Hepatocyte (in vitro differentiated cells): ENCODE data around the gene MGLL. TPM values are rescaled to one million over a fixed set of nuclear protein-coding genes. Genes with fewer than 3 reads are reported as not detected.

Experiments
- DNase-seq: peaks from one replicate; pipeline ENCODE4 v3.0.0-alpha.2; 2016; ENCODE audit warnings: low spot score
- H2AFZ ChIP-seq: fragments of 200-600 bp; sonication (generic); 2 replicates; pipeline ENCODE4 v1.6.0; 2016; ENCODE audit warnings: antibody characterized with exemption, mild to moderate bottlenecking
- H3K27ac ChIP-seq: fragments of 200-600 bp; sonication (generic); 2 replicates; pipeline ENCODE4 v1.5.1; 2016; ENCODE audit warnings: mild to moderate bottlenecking
- H3K27me3 ChIP-seq: fragments of 200-600 bp; sonication (generic); 2 replicates; pipeline ENCODE4 v1.6.1; 2016
- H3K36me3 ChIP-seq: fragments of 200-600 bp; sonication (generic); replicated peaks from 2 replicates; pipeline ENCODE4 v1.5.1; 2016; ENCODE audit warnings: low read depth; ENCODE audit not compliant: insufficient read depth
- H3K4me1 ChIP-seq: fragments of 200-600 bp; sonication (generic); 2 replicates; pipeline ENCODE4 v1.5.1; 2016; ENCODE audit warnings: mild to moderate bottlenecking, moderate library complexity; ENCODE audit not compliant: insufficient read depth
- H3K4me2 ChIP-seq: fragments of 200-600 bp; sonication (generic); 2 replicates; pipeline ENCODE4 v1.6.0; 2016
- H3K4me3 ChIP-seq: fragments of 200-600 bp; sonication (generic); 2 replicates; pipeline ENCODE4 v1.5.1; 2016; ENCODE audit warnings: mild to moderate bottlenecking
- H3K79me2 ChIP-seq: fragments of 200-600 bp; sonication (generic); 2 replicates; pipeline ENCODE4 v1.6.0; 2017; ENCODE audit warnings: mild to moderate bottlenecking
- H3K9me2 ChIP-seq: fragments of 200-600 bp; sonication (generic); replicated peaks from 2 replicates; pipeline ENCODE4 v1.6.0; 2017; ENCODE audit warnings: mild to moderate bottlenecking; ENCODE audit not compliant: insufficient read depth
- H3K9me3 ChIP-seq: fragments of 200-600 bp; sonication (generic); 2 replicates; pipeline ENCODE4 v1.5.1; 2016; ENCODE audit warnings: low read depth, mild to moderate bottlenecking
- H4K20me1 ChIP-seq: fragments of 200-600 bp; sonication (generic); 2 replicates; pipeline ENCODE4 v1.6.0; 2016; ENCODE audit warnings: mild to moderate bottlenecking; ENCODE audit not compliant: insufficient read depth, poor library complexity, severe bottlenecking
- CTCF ChIP-seq: fragments of 200-600 bp; sonication (generic); IDR thresholded peaks from 2 replicates; pipeline ENCODE4 v1.5.1; 2016; ENCODE audit warnings: antibody characterized with exemption, mild to moderate bottlenecking; ENCODE audit not compliant: poor library complexity
- EZH2 ChIP-seq: fragments of 200-600 bp; sonication (generic); IDR thresholded peaks from 2 replicates; pipeline ENCODE4 v1.6.1; 2016; ENCODE audit warnings: antibody characterized with exemption, mild to moderate bottlenecking, borderline replicate concordance
- EZH2phosphoT487 ChIP-seq: fragments of 200-600 bp; sonication (generic); IDR thresholded peaks from one replicate; pipeline ENCODE4 v1.6.1; 2018; ENCODE audit warnings: antibody characterized with exemption, mild to moderate bottlenecking, low read depth, moderate library complexity; ENCODE audit not compliant: unreplicated experiment, severe bottlenecking
- WGBS: methylation state at CpG from one replicate; pipeline ENCODE4 v1.1.6; 2016; ENCODE audit warnings: low lambda C conversion rate; ENCODE audit errors: missing lambda C conversion rate; 5-methylcytosine and 5-hydroxymethylcytosine counted together
- polyA plus RNA-seq: library from polyadenylated mRNA; unstranded; fragments of >200 nt; fragmentation: Nextera tagmentation; extraction: Ambion mirVana; gene quantifications from 2 replicates; pipeline ENCODE4 v1.2.1, GENCODE V29; 2016
- total RNA-seq: library from RNA; depleted of rRNA; stranded (reverse); fragments of >200 nt; gene quantifications from 2 replicates; pipeline ENCODE4 v1.2.3, GENCODE V29; 2014

Gene MGLL
- total and polyA plus RNA-seq, 2 experiments from 2014 or later = 7.3 to 21.4 TPM

GRCh38 chr3:127835993-127836882 is 13.9 kb upstream of the MGLL start:
- H3K27ac ChIP-seq = no peak overlapping the region

GRCh38 chr3:127834771-127835170 is 12.5 kb upstream of the MGLL start:
- no peak overlapping the region for H3K4me2 ChIP-seq
- H3K9me2 ChIP-seq = no peaks in the 10 kb centered on the region
- H2AFZ ChIP-seq = no peak overlapping the region
- H3K4me1 ChIP-seq = no peaks in the 10 kb centered on the region
- no peaks in the 10 kb centered on the region for H3K79me2 ChIP-seq
- H3K9me3 ChIP-seq = peaks cover 2% of the 10 kb centered on the region
- no peaks in the 10 kb centered on the region for H3K27me3 ChIP-seq
- no peak overlapping the region for H3K4me3 ChIP-seq
- no peaks in the 10 kb centered on the region for H3K36me3 ChIP-seq
- no peaks in the 10 kb centered on the region for H4K20me1 ChIP-seq
- TF ChIP-seq EZH2 (no peak), CTCF (no peak), EZH2phosphoT487 (no peak)
- 96% methylated on average over 4 of the region's 4 CpGs for WGBS
- no peak for DNase-seq
- no peak overlapping the region for H3K27ac ChIP-seq

More at GRCh38 chr3:127835993-127836882, 13.9 kb upstream of the MGLL start:
- Histone ChIP-seq H3K4me2 (no peak overlapping the region), H3K36me3 (no peaks in the 10 kb centered on the region), H2AFZ (no peak overlapping the region), H3K4me1 (no peaks in the 10 kb centered on the region), H3K4me3 (no peak overlapping the region), H3K9me3 (no peaks in the 10 kb centered on the region), H3K79me2 (no peaks in the 10 kb centered on the region), H4K20me1 (no peaks in the 10 kb centered on the region), H3K27me3 (no peaks in the 10 kb centered on the region), H3K9me2 (no peaks in the 10 kb centered on the region)
- TF ChIP-seq CTCF = no peak
- TF ChIP-seq EZH2phosphoT487 = no peak
- no peak for TF ChIP-seq EZH2
- no peak for DNase-seq
- WGBS = 85% methylated on average over 8 of the region's 8 CpGs

GRCh38 chr3:127833281-127834032 is 11.1 kb upstream of the MGLL start:
- no peak overlapping the region for H3K4me2 ChIP-seq
- no peaks in the 10 kb centered on the region for H3K9me2 ChIP-seq
- no peak for DNase-seq
- no peak overlapping the region for H3K4me3 ChIP-seq
- H3K27me3 ChIP-seq = no peaks in the 10 kb centered on the region
- H3K79me2 ChIP-seq = no peaks in the 10 kb centered on the region
- no peaks in the 10 kb centered on the region for H4K20me1 ChIP-seq
- no peaks in the 10 kb centered on the region for H3K4me1 ChIP-seq
- peaks cover 6% of the 10 kb centered on the region for H3K9me3 ChIP-seq
- H3K27ac ChIP-seq = no peak overlapping the region
- H3K36me3 ChIP-seq = no peaks in the 10 kb centered on the region
- TF ChIP-seq EZH2phosphoT487 (no peak), CTCF (no peak), EZH2 (no peak)
- no peak overlapping the region for H2AFZ ChIP-seq
- WGBS = 93% methylated on average over 2 of the region's 2 CpGs
